B cell (primary cell): ENCODE results near the gene ADAR. TPM values are rescaled to one million over a fixed set of nuclear protein-coding genes. Genes with fewer than 3 reads are reported as not detected.

Source experiments
- ATAC-seq: fragments of 200-7000 bp; cut with Tn5 transposase; one replicate; pipeline ENCODE4 v1.10.0; 2021; ENCODE audit warnings: low read depth, mild to moderate bottlenecking, moderate number of reproducible peaks, moderate library complexity
- CTCF ChIA-PET: fragments of 350-600 bp; sonication (Branson Sonifier 250); formaldehyde crosslinking; loops from one replicate; lab custom pipeline; 2021; ENCODE audit warnings: antibody characterized with exemption, inconsistent platforms; lab: Charles Lee
- POLR2A ChIA-PET: fragments of 350-600 bp; sonication (Branson Sonifier 250); formaldehyde crosslinking; loops from one replicate; lab custom pipeline; 2021; ENCODE audit warnings: antibody characterized with exemption; lab: Charles Lee
- DNase-seq: peaks from one replicate; pipeline ENCODE4 v3.0.0; 2013
- H2AFZ ChIP-seq: 2 replicates; pipeline ENCODE4 v1.6.1; 2012; ENCODE audit warnings: mild to moderate bottlenecking, low read depth, low read length; ENCODE audit not compliant: insufficient read depth, poor library complexity, severe bottlenecking
- H3K27ac ChIP-seq, 2 donors: 1 replicate in 1 of 2; 2 replicates in 1 of 2; pipeline ENCODE4 v1.5.1; 2012 to 2013; ENCODE audit warnings: low read length in 2 of 2, mild to moderate bottlenecking in 2 of 2, moderate library complexity in 1 of 2
- H3K27me3 ChIP-seq, 4 experiments: fragments of 200-600 bp in 1 of 4; sonication (generic) in 1 of 4; replicated peaks in 1 of 4; 1 replicate in 2 of 4; 2 replicates in 2 of 4; pipeline versions ENCODE4 v1.6.1 to v1.7.0; 2013 to 2016; ENCODE audit warnings: low read length in 3 of 4, mild to moderate bottlenecking in 2 of 4, mixed read lengths in 1 of 4, moderate library complexity in 1 of 4; ENCODE audit not compliant: insufficient read depth in 4 of 4, control insufficient read depth in 3 of 4; ENCODE audit errors: control extremely low read depth in 1 of 4
- H3K36me3 ChIP-seq, 2 experiments: replicated peaks in 1 of 2; 1 replicate in 1 of 2; 2 replicates in 1 of 2; pipeline versions ENCODE4 v1.6.1 to v1.7.1; 2013; ENCODE audit warnings: low read length in 1 of 2; ENCODE audit not compliant: insufficient read depth in 2 of 2, control insufficient read depth in 1 of 2; ENCODE audit errors: control extremely low read depth in 1 of 2, extremely low read depth in 1 of 2
- H3K4me1 ChIP-seq, 2 donors: fragments of 200-600 bp in 1 of 2; sonication (generic) in 1 of 2; 1 replicate in 1 of 2; 2 replicates in 1 of 2; pipeline versions ENCODE4 v1.5.1 to v1.6.1; 2013 to 2017; ENCODE audit warnings: low read length in 2 of 2; ENCODE audit not compliant: control insufficient read depth in 2 of 2, insufficient read depth in 2 of 2
- H3K4me2 ChIP-seq: replicated peaks from 2 replicates; pipeline ENCODE3; 2012; ENCODE audit warnings: mild to moderate bottlenecking, low read depth, low read length; ENCODE audit not compliant: poor library complexity, severe bottlenecking
- H3K4me3 ChIP-seq, 5 experiments: fragments of 200-600 bp in 1 of 5; sonication (generic) in 1 of 5; 1 replicate in 3 of 5; 2 replicates in 2 of 5; pipeline versions ENCODE4 v1.5.1 to v1.7.0; 2011 to 2016; ENCODE audit warnings: low read length in 4 of 5, mild to moderate bottlenecking in 4 of 5, low read depth in 2 of 5, control low read depth in 1 of 5, moderate library complexity in 1 of 5; ENCODE audit not compliant: insufficient read depth in 1 of 5; ENCODE audit errors: control extremely low read depth in 1 of 5, extremely low read depth in 1 of 5
- H3K79me2 ChIP-seq: fragments of 200-600 bp; sonication (generic); one replicate; pipeline ENCODE4 v1.6.0; 2016; ENCODE audit warnings: low read length; ENCODE audit not compliant: control insufficient read depth, insufficient read depth
- H3K9ac ChIP-seq: fragments of 200-600 bp; sonication (generic); 2 replicates; pipeline ENCODE4 v1.6.1; 2017; ENCODE audit warnings: mild to moderate bottlenecking, low read length, moderate library complexity
- H3K9me3 ChIP-seq, 3 donors: one replicate each; pipeline versions ENCODE4 v1.6.1 to v1.7.1; 2013; ENCODE audit warnings: low read length in 2 of 3; ENCODE audit not compliant: control insufficient read depth in 2 of 3, insufficient read depth in 1 of 3; ENCODE audit errors: control extremely low read depth in 1 of 3
- H4K20me1 ChIP-seq: 2 replicates; pipeline ENCODE4 v1.6.0; 2012; ENCODE audit warnings: mild to moderate bottlenecking, low read length; ENCODE audit not compliant: insufficient read depth, control insufficient read depth, poor library complexity, severe bottlenecking
- H3K27ac Mint-ChIP-seq: one replicate; pipeline ENCODE4 v1.8.0; 2021; ENCODE audit warnings: mixed read lengths
- H3K27me3 Mint-ChIP-seq: one replicate; pipeline ENCODE4 v1.8.0; 2021; ENCODE audit warnings: mixed read lengths
- H3K4me1 Mint-ChIP-seq: one replicate; pipeline ENCODE4 v1.8.0; 2021; ENCODE audit warnings: mixed read lengths
- H3K4me3 Mint-ChIP-seq: one replicate; pipeline ENCODE4 v1.8.0; 2021; ENCODE audit warnings: mixed read lengths
- H3K9me3 Mint-ChIP-seq: one replicate; pipeline ENCODE4 v1.8.0; 2022; ENCODE audit warnings: mixed read lengths; ENCODE audit not compliant: insufficient read depth
- CTCF ChIP-seq: fragments of 200-600 bp; IDR thresholded peaks from one replicate; pipeline ENCODE4 v1.8.0; 2022; ENCODE audit warnings: antibody characterized with exemption, mild to moderate bottlenecking
- EZH2 ChIP-seq: IDR thresholded peaks from 2 replicates; pipeline ENCODE4 v1.6.1; 2012; ENCODE audit warnings: borderline replicate concordance, low read depth, mild to moderate bottlenecking, moderate library complexity, low read length; ENCODE audit not compliant: insufficient read depth, poor library complexity, severe bottlenecking
- WGBS: methylation state at CpG from one replicate; pipeline ENCODE4 v1.1.5; 2013; ENCODE audit warnings: missing lambda C conversion rate; ENCODE audit not compliant: insufficient coverage; 5-methylcytosine and 5-hydroxymethylcytosine counted together
- intact Hi-C: fragments of 100-400 bp; cut with micrococcal nuclease; formaldehyde crosslinking; loops from one replicate; pipeline ENCODE4 v1.10.0; 2022
- polyA plus RNA-seq: library from polyadenylated mRNA; depleted of rRNA; stranded (reverse); fragments of >200 nt; gene quantifications from 2 replicates; pipeline ENCODE4 v1.2.3, GENCODE V29; 2012
- total RNA-seq, 2 donors: library from RNA; stranded (reverse); fragments of 120-200 nt in 1 of 2; gene quantifications; 1 replicate in 1 of 2; 2 replicates in 1 of 2; pipeline versions ENCODE4 v1.2.3 to v1.2.4, GENCODE V29; 2013 to 2022

Gene ADAR
- total and polyA plus RNA-seq, 2 donors (not counting 1 experiment from before 2014, with no cell fraction given): 64.9 to 241 TPM

GRCh38 chr1:154641534-154641933 is 33.5 kb upstream of the ADAR start:
- Histone ChIP-seq H3K27me3 (peaks cover 0 to 10% (median 7%) of the 10 kb centered on the region in 4 experiments), H3K4me2 (no peak overlapping the region), H4K20me1 (no peaks in the 10 kb centered on the region), H3K79me2 (no peaks in the 10 kb centered on the region), H3K27ac (no peak overlapping the region), H3K9ac (no peak overlapping the region), H3K4me3 (no peak overlapping the region), H2AFZ (no peak overlapping the region), H3K36me3 (no peaks in the 10 kb centered on the region), H3K9me3 (peaks cover 3 to 8% (median 5%) of the 10 kb centered on the region in 3 donors), H3K4me1 (no peaks in the 10 kb centered on the region)
- Mint-ChIP-seq H3K27me3 (peaks cover 15% of the 10 kb centered on the region), H3K4me3 (no peak overlapping the region), H3K4me1 (no peaks in the 10 kb centered on the region), H3K9me3 (peaks cover 5% of the 10 kb centered on the region), H3K27ac (no peak overlapping the region)
- DNase-seq (no peak), ATAC-seq (no peak)
- no peak for TF ChIP-seq CTCF
- TF ChIP-seq EZH2: no peak
- no CpG with 5 or more reads among the region's 1 CpG for WGBS
- POLR2A ChIA-PET: no interaction called here
- intact Hi-C loops: no loop called here
- CTCF ChIA-PET: no interaction called here

- Histone ChIP-seq H3K4me2 (no peak overlapping the region), H3K4me3 (no peak overlapping the region), H3K79me2 (no peaks in the 10 kb centered on the region), H4K20me1 (no peaks in the 10 kb centered on the region), H2AFZ (no peak overlapping the region), H3K4me1 (no peaks in the 10 kb centered on the region), H3K9ac (no peak overlapping the region), H3K36me3 (no peaks in the 10 kb centered on the region), H3K27ac (no peak overlapping the region), H3K9me3 (peaks cover 3 to 8% (median 5%) of the 10 kb centered on the region in 3 donors), H3K27me3 (peaks cover 0 to 18% (median 11%) of the 10 kb centered on the region in 4 experiments)
- intact Hi-C loops: no loop called here
- H3K4me1 Mint-ChIP-seq: no peaks in the 10 kb centered on the region
- H3K4me3 Mint-ChIP-seq: no peak overlapping the region
- no peak for ATAC-seq
- no peak overlapping the region for H3K27ac Mint-ChIP-seq
- TF ChIP-seq EZH2 (no peak), CTCF (no peak)
- ChIA-PET POLR2A (no interaction called here), CTCF (no interaction called here)
- no peak for DNase-seq
- H3K27me3 Mint-ChIP-seq: peaks cover 32% of the 10 kb centered on the region
- H3K9me3 Mint-ChIP-seq: peaks cover 5% of the 10 kb centered on the region
Observed at GRCh38 chr1:154639876-154640275, 31.9 kb upstream of the ADAR start.
